Fibroblast of mammary gland (primary cell): Measurements from ENCODE around the gene CFAP221.

Source experiments
- DNase-seq: peaks from one replicate; pipeline ENCODE4 v3.0.0-alpha.2; 2010; ENCODE audit warnings: low read depth
- H3K4me3 ChIP-seq: 2 replicates; pipeline ENCODE4 v1.5.1; 2011; ENCODE audit warnings: low read depth, mild to moderate bottlenecking, low read length, moderate library complexity; ENCODE audit not compliant: control insufficient read depth
- CTCF ChIP-seq: conservative IDR thresholded peaks from 2 replicates; pipeline ENCODE4 v1.5.1; 2011; ENCODE audit warnings: low read depth, low read length, inconsistent platforms; ENCODE audit not compliant: control insufficient read depth, insufficient read depth

CFAP221 gene

DNA sequence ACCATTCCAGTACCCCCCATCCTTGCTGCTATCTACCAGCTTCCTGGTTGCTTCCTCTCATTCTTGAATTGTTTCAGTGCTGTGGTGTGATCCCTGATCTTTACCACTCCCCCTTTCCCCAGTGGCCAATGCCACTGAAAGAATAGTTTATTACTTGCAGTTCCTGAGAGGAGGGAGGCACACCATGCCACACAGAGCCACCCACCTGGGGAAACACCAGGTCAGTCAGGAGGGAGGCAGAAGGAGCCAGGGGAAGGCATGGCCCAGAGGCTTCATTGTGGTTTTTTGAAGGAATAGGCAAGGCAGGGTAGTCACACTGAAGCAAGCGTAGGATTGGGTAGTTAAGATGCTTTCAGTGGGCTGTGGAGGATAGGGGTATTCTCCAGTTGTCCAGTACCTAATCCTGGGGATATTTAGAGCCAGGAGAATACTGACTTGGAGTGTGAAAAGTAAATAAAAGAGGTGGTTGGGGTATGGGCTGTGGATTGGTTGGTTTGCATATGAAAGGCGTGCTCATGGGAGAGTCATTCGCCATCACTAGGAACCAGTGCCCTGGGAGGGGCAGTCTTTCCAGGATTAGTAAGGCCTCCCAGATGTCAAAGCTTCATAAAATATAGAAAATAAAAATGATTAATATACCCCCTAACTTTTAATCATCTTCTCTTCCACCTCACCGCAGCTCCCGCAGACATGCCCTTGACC, 128.1 kb downstream of the CFAP221 start:
- DNase-seq: no peak
- no peak overlapping the region for H3K4me3 ChIP-seq
- no peak for TF ChIP-seq CTCF

GRCh38 chr2:119673796-119674195, 129.5 kb downstream of the CFAP221 start:
- TF ChIP-seq CTCF: no peak
- H3K4me3 ChIP-seq: no peak overlapping the region
- no peak for DNase-seq

- DNase-seq: no peak
- TF ChIP-seq CTCF: no peak
- no peak overlapping the region for H3K4me3 ChIP-seq
Observed at GRCh38 chr2:119674711-119675500, 130.7 kb downstream of the CFAP221 start.

- H3K4me3 ChIP-seq: no peak overlapping the region
- no peak for DNase-seq
- no peak for TF ChIP-seq CTCF
Observed at GRCh38 chr2:119678021-119678656, 133.9 kb downstream of the CFAP221 start.

- no peak for DNase-seq
- H3K4me3 ChIP-seq: peak overlapping the region; percentile 91
- no peak for TF ChIP-seq CTCF
Observed at GRCh38 chr2:119679526-119679837, 135.2 kb downstream of the CFAP221 start.

DNA sequence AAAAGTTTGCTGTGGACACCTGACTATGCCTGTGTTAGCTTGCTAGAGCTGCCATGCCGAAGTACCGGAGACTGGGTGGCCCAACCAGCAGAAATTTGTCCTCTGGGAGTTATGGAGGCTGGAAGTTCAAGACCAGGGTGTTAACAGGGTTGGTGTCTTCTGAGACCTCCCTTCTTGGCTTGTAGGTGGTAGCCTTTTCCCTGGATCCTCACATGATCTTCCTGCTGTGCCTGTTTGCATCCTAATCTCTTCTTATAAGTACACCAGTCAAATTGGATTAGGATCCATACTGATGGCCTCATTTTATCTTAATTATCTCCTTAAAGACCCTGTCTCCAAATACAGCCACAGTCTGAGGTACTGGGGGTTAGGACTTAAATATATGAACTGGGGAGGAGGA, 135.6 kb downstream of the CFAP221 start:
- DNase-seq: peak; percentile 20
- H3K4me3 ChIP-seq: peak overlapping the region; percentile 91
- no peak for TF ChIP-seq CTCF
